HTERT RPE-1 (cell line): ENCODE measurements around the gene IFI6.

Experiments used
- in situ Hi-C: fragments of 300-500 bp; cut with MboI; formaldehyde crosslinking; loops from 4 replicates; pipeline ENCODE4 v1.14.3; 2020; ENCODE audit warnings: low sequenced_read_pairs

The IFI6 gene

GRCh38 chr1:27676410-27676809, 4.4 kb upstream of the IFI6 start:
- in situ Hi-C loops, result no loop called here

- in situ Hi-C loops, result no loop called here
Measured at GRCh38 chr1:27672750-27673112, 739 bp upstream of the IFI6 start.

GRCh38 chr1:27669876-27670275, 2.1 kb downstream of the IFI6 start:
- in situ Hi-C loops, result no loop called here

- in situ Hi-C loops, result no loop called here
Measured at GRCh38 chr1:27668808-27669723, 2.9 kb downstream of the IFI6 start.

- in situ Hi-C loops, result no loop called here
Measured at GRCh38 chr1:27668121-27668807, 3.7 kb downstream of the IFI6 start.

- in situ Hi-C loops, result no loop called here
Measured at GRCh38 chr1:27666791-27667254, 5.2 kb downstream of the IFI6 start.

- in situ Hi-C loops, result no loop called here
Measured at GRCh38 chr1:27666294-27666693, 5.7 kb downstream of the IFI6 start.

- in situ Hi-C loops, result no loop called here
Measured at GRCh38 chr1:27665016-27665651, 6.9 kb downstream of the IFI6 start.

GRCh38 chr1:27664291-27664690, 7.7 kb downstream of the IFI6 start:
- in situ Hi-C loops, result no loop called here

- in situ Hi-C loops, result no loop called here
Measured at GRCh38 chr1:27662707-27663393, 9.1 kb downstream of the IFI6 start.

- in situ Hi-C loops, result no loop called here
Measured at GRCh38 chr1:27662261-27662660, 9.7 kb downstream of the IFI6 start.

- in situ Hi-C loops, result no loop called here
Measured at GRCh38 chr1:27661412-27662075, 10.4 kb downstream of the IFI6 start.

GRCh38 chr1:27660300-27660835, 11.6 kb downstream of the IFI6 start:
- in situ Hi-C loops, result no loop called here

- in situ Hi-C loops, result no loop called here
Measured at GRCh38 chr1:27659497-27660299, 12.3 kb downstream of the IFI6 start.

- in situ Hi-C loops, result no loop called here
Measured at GRCh38 chr1:27658951-27659496, 13.0 kb downstream of the IFI6 start.

GRCh38 chr1:27656157-27656893, 15.7 kb downstream of the IFI6 start:
- in situ Hi-C loops, result no loop called here

- in situ Hi-C loops, result no loop called here
Measured at GRCh38 chr1:27655151-27655937, 16.6 kb downstream of the IFI6 start.
